SJCRH30 (cell line): Measurements from ENCODE around the gene GGA2. TPM values are rescaled to one million over a fixed set of nuclear protein-coding genes. Genes with fewer than 3 reads are reported as not detected.
"Not testable (repeated sequence)": the region's sequence is repeated elsewhere in the genome, so short reads cannot be mapped to it uniquely, and the experiment has no call there.

Source experiments
- DNase-seq, 2 experiments: peaks; one replicate each; pipeline ENCODE4 v3.0.0-alpha.2; 2015 to 2020
- H3K27ac ChIP-seq: fragments of 250-450 bp; sonication (Bioruptor Pico); 2 replicates; pipeline ENCODE4 v1.5.1; 2020; ENCODE audit warnings: mild to moderate bottlenecking, moderate library complexity
- H3K27me3 ChIP-seq: fragments of 250-450 bp; sonication (Bioruptor Pico); 2 replicates; pipeline ENCODE4 v1.5.1; 2020; ENCODE audit warnings: mild to moderate bottlenecking, moderate library complexity
- H3K36me3 ChIP-seq: fragments of 250-450 bp; sonication (Bioruptor Pico); 2 replicates; pipeline ENCODE4 v1.5.1; 2020; ENCODE audit warnings: mild to moderate bottlenecking, moderate library complexity
- H3K4me1 ChIP-seq: fragments of 250-450 bp; sonication (Bioruptor Pico); 2 replicates; pipeline ENCODE4 v1.5.1; 2020; ENCODE audit warnings: mild to moderate bottlenecking, moderate library complexity
- H3K4me3 ChIP-seq: fragments of 250-450 bp; sonication (Bioruptor Pico); 2 replicates; pipeline ENCODE4 v1.5.1; 2020; ENCODE audit warnings: mild to moderate bottlenecking, moderate library complexity
- H3K9me3 ChIP-seq: fragments of 250-450 bp; sonication (Bioruptor Pico); replicated peaks from 2 replicates; pipeline ENCODE4 v1.5.1; 2020; ENCODE audit warnings: mild to moderate bottlenecking, moderate library complexity
- total RNA-seq: library from RNA; depleted of rRNA; stranded (reverse); fragments of >200 nt; shearing (Covaris generic); gene quantifications from 2 replicates; pipeline ENCODE4 v1.2.3, GENCODE V29; 2014

GGA2 gene
- total RNA-seq, 1 experiment from 2014 or later = 80.4 TPM

DNA sequence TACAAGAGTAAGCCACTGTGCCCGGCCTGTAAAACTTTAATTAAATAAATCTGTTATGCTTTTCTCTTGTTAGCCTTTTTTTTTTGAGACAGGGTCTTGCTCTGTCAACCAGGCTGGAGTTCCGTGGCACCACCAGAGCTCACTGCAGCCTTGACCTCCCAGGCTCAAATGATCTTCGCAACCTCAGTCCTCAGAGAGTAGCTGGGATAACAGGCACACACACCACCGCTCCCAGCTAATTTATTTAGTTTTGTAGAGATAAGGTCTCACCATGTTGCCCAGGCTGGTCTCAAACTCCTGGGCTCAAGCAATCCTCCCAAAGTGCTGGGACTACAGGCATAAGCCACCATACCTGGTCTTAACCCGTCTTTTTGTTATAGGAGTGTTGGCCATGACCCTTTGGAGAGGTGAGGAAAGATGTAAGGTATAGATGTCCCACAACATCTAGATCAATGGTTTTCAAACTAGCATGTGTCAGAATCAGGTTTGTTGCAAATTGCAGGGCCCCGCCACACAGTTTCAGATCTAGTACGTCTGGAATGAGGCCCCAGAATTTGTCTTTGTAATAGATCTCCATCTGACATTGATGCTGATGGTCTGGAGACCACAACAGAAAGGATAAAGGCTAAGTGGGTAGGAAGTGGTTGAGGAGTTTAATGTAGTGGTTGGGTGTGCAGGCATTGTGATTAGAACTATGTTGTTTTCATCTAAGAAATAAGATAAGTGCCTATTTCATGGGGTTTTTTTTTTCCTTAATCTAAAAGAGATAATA, 4.3 kb upstream of the GGA2 start:
- no peak for DNase-seq
- no peak overlapping the region for H3K27ac ChIP-seq
- H3K36me3 ChIP-seq = no peaks in the 10 kb centered on the region
- no peaks in the 10 kb centered on the region for H3K27me3 ChIP-seq
- H3K4me1 ChIP-seq = no peaks in the 10 kb centered on the region
- H3K9me3 ChIP-seq = no peaks in the 10 kb centered on the region
- no peak overlapping the region for H3K4me3 ChIP-seq

DNA sequence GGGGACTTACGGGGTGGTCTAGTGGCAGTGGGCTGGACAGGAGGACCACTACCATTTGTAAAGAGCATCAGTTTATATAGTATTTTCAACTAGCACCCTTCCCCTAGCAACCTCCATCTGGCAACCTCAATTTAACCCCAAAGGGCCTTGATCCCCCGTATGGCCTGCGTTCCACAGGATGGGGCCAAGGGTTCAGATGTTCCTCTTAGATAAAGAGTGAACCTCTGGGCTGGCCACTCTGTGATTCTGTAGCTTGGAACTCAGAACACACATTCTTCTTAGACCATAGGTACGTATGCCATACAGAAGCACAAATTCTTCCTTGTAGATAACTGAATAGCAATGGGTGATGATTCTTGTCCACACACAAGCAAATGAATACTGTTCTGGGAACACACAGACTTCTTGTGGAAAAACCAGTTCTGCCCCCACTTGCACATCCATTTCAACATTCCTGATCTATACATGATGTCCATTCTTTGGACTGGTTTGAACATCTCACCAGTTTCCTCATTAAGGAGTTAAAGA, 1.9 kb upstream of the GGA2 start:
- H3K4me1 ChIP-seq = no peaks in the 10 kb centered on the region; the same call in 1 of the 2 replicates
- H3K4me3 ChIP-seq = no peak overlapping the region

DNA sequence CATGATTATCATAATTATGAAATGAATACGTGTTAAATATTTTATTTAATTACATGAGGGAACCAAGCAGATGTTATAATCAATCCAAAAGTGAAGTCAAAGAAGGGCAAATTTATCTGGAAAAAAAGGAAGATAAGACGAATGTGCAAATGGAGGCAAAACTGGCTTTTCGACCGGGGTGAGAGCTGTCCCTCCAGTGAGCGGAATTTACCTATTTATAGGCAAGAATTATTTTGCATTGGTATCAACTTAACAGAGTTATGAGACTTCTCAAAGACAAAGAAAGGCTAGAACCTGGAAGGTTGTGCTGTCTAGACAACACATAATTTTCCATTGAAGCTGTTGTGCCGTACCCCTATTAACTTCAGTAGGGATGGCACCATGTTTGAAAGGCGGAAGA, 1.4 kb upstream of the GGA2 start:
- Histone ChIP-seq H3K4me3 (no peak overlapping the region), H3K36me3 (no peaks in the 10 kb centered on the region), H3K9me3 (no peaks in the 10 kb centered on the region), H3K27me3 (no peaks in the 10 kb centered on the region), H3K27ac (no peak overlapping the region), H3K4me1 (no peaks in the 10 kb centered on the region; the same call in none of the 2 replicates)
- no peak for DNase-seq

More for the DNA sequence above, 1.9 kb upstream of the GGA2 start:
- H3K9me3 ChIP-seq = no peaks in the 10 kb centered on the region
- no peak overlapping the region for H3K27ac ChIP-seq
- H3K36me3 ChIP-seq = no peaks in the 10 kb centered on the region
- H3K27me3 ChIP-seq = no peaks in the 10 kb centered on the region
- no peak for DNase-seq

DNA sequence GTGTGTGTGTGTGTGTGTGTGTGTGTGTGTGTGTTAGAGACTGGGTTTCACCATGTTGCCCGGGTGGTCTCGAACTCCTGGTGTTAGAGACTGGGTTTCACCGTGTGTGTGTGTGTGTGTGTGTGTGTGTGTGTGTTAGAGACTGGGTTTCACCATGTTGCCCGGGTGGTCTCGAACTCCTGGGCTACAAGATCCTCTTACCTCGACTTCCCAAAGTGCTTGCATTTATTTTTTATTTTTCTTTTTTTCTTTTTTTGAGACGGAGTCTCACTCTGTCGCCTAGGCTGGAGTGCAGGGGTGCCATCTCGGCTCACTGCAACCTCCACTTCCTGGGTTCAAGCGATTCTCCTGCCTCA, 599 bp upstream of the GGA2 start:
- H3K9me3 ChIP-seq = not testable (repeated sequence)

DNA sequence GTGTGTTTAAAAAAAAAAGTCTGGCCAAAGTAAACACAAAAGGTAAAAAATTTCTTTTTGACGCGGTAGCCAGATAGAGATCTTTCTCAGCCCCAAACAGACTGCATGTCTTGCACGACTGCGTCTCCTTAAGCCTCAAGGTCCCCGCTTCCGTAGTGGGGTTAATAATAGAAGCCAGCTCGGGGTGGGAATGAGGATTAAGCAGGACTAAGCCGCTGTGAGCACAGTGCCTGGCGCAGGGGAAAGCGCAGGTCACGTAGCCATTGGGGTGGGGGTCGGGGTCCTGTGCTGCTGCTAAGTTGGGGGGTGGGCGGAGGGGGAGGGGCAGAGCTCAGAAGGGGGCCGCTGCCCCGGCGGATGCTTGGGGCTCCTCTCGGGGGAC, 521 bp downstream of the GGA2 start:
- Histone ChIP-seq H3K36me3 (no peaks in the 10 kb centered on the region), H3K27me3 (no peaks in the 10 kb centered on the region), H3K9me3 (no peaks in the 10 kb centered on the region), H3K27ac (peak overlapping the region; percentile 75; the same call in 1 of the 2 replicates), H3K4me3 (peak overlapping the region; percentile 95), H3K4me1 (peaks cover 16% of the 10 kb centered on the region)
- DNase-seq = peak; percentile 32 to 49

More for the DNA sequence above, 599 bp upstream of the GGA2 start:
- Histone ChIP-seq H3K27ac (peak overlapping the region; percentile 75; the same call in 1 of the 2 replicates), H3K4me3 (peak overlapping the region; percentile 95)
- not testable (repeated sequence) for H3K27me3 ChIP-seq, H3K36me3 ChIP-seq, DNase-seq, H3K4me1 ChIP-seq

DNA sequence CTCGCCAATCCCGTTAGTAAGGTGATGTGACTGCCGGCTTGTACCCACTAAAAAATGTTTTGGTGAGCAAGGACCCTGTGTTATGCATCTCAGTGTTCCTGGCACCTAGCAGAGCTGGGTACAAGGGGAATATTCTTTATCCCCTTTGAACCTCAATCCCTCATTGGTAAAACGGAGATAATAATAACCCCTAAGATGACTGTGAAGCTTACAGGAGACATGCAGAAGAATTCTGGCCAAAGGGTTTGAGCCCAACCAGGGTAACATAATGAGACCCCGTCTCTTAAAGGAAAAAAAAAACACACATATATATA, 896 bp downstream of the GGA2 start:
- peak overlapping the region; percentile 95 for H3K4me3 ChIP-seq
- peaks cover 18% of the 10 kb centered on the region for H3K4me1 ChIP-seq
- H3K27ac ChIP-seq = peak overlapping the region; percentile 75; the same call in 1 of the 2 replicates
- no peaks in the 10 kb centered on the region for H3K9me3 ChIP-seq
- no peaks in the 10 kb centered on the region for H3K36me3 ChIP-seq
- no peak for DNase-seq
- H3K27me3 ChIP-seq = no peaks in the 10 kb centered on the region

DNA sequence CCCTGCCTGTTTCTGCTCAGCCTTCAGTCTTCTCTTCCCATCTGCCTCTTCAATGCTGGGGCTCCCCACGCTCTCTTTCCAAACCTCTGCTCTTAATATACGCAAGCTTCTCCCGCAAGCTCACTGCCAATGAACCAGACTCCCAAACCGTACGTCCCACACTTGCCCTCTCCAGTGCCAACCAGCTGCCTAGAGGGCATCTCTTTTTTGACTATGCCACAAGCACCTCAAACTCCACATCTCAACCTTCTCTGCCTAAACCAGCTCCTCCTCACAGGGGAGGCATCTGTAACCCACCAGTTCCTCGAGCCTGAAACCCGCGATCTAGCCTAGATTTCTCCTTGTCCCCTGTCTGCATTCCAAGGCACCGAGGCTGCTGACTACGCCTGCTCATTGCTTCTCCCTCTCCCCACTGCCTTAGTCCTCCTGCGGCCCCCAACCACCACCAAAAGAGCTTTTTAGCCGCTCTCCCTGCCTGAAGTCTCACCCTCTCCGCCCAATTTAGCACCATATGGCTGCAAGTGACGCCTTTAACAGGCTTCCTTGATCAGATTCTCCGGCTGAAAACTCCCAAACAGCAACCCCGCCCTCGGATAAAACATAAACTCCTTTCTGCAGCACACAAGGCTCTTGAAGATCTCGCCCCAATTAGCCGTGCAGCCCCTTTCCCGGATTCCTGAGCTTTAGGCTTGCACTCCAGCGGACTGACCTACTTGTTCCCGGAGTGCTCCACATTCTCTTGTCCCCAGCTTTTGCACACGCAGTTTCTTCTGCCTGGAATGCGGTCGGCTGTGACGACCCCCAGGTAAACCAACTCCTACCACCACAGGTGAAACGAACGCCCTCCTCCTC, 1.5 kb downstream of the GGA2 start:
- H3K4me3 ChIP-seq = peak overlapping the region; percentile 95
- H3K4me1 ChIP-seq = peaks cover 24% of the 10 kb centered on the region
- peak; percentile 11 to 22 for DNase-seq
- H3K36me3 ChIP-seq = no peaks in the 10 kb centered on the region
- no peaks in the 10 kb centered on the region for H3K9me3 ChIP-seq
- no peaks in the 10 kb centered on the region for H3K27me3 ChIP-seq
- peak overlapping the region; percentile 75; the same call in 1 of the 2 replicates for H3K27ac ChIP-seq

DNA sequence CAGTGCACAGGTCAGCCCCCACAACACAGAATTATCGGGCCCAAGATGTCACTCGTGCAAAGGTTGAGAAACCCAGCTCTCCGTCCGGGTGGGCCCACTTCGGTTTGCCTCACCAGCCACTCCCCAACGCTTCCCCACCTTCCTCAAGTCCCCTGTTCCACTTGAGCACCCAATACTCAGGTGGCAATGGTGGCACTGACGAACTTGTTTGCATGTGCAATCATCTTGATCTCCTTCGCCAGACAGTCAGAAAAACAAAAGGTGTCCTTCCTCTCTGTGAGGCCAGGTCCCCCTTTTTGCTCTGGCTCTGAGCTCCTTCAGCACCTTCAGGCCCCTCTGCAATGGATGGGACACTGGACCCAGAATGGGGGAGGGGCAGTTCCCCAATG, 3.7 kb downstream of the GGA2 start:
- H3K36me3 ChIP-seq = peaks cover 3% of the 10 kb centered on the region; the same call in 1 of the 2 replicates
- peaks cover 29% of the 10 kb centered on the region for H3K4me1 ChIP-seq
- H3K9me3 ChIP-seq = no peaks in the 10 kb centered on the region
- no peak for DNase-seq
- no peak overlapping the region for H3K27ac ChIP-seq
- H3K4me3 ChIP-seq = no peak overlapping the region
- H3K27me3 ChIP-seq = no peaks in the 10 kb centered on the region

DNA sequence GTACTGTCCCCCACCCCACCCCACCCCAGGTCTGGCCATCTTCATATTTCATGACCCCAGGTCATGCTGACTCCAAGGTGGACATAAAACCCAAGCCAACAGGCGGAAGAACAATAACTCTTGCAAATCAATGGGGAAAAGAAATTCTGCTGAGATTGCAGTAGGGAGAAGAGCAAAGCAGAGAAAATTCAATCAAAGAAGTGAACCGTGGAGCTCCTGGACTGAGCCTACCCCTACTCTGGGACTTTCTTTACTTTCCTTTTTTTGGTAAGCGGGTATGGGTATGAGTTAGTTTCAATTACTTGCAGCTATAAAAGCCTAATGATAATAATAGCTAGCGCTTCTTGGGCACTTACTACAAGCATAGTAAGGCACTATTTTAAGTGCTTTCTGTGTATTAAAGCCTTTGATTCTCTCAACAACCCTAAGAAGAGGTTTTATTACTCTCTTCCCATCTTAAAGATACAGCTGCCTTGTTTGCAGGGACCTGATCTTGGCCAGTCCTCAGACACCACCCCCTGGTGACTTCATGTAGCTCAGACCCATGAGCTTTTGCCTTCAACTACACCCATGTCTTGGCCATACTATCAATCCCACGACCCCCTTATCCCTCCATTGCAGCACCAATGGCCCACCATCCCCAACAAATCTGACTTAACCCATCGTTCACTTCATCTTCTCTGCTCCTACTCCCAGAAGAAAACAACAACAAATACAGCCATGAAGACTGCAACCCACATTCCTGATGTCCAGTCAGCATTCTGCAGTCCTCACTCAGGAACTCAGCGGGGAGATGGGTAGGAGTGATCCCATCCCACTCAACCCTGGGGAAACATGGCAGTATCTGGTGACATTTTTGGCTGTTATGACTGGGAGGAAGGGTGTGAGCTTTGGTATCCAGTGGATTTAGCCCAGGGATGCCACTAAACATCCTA, 4.4 kb downstream of the GGA2 start:
- H3K9me3 ChIP-seq = no peaks in the 10 kb centered on the region
- peak in 1 of 2 experiments; percentile 37 for DNase-seq
- H3K27me3 ChIP-seq = no peaks in the 10 kb centered on the region
- H3K4me3 ChIP-seq = peak overlapping the region; percentile 35
- peak overlapping the region; percentile 96 for H3K27ac ChIP-seq
- peaks cover 29% of the 10 kb centered on the region for H3K4me1 ChIP-seq
- peaks cover 3% of the 10 kb centered on the region for H3K36me3 ChIP-seq

DNA sequence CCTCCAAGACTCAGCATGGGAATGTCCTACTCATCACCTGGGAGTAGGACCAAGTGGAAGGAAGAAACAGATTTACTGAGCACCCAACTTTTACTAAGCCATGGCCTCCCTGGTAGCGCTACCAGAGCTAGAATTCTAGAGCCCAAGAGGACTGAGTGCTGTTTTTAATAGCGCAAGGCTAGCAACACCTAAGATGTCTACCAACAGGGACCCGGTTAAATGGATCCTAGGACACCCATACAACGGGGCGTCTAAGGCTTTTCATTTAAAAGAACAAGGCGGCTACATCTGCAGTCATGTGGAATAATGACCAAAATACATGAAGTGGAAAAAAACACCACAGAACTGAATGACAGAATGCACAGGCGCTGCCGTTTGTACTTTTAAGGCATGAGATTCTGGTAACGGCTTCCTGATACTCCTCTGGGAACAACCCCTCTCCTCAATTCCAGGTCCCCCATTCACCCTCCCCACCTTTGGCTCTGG, 5.1 kb downstream of the GGA2 start:
- no peaks in the 10 kb centered on the region for H3K9me3 ChIP-seq
- no peak for DNase-seq
- no peaks in the 10 kb centered on the region for H3K27me3 ChIP-seq
- H3K36me3 ChIP-seq = peaks cover 3% of the 10 kb centered on the region
- peak overlapping the region; percentile 35 for H3K4me3 ChIP-seq
- H3K27ac ChIP-seq = peak overlapping the region; percentile 96
- peaks cover 29% of the 10 kb centered on the region for H3K4me1 ChIP-seq

DNA sequence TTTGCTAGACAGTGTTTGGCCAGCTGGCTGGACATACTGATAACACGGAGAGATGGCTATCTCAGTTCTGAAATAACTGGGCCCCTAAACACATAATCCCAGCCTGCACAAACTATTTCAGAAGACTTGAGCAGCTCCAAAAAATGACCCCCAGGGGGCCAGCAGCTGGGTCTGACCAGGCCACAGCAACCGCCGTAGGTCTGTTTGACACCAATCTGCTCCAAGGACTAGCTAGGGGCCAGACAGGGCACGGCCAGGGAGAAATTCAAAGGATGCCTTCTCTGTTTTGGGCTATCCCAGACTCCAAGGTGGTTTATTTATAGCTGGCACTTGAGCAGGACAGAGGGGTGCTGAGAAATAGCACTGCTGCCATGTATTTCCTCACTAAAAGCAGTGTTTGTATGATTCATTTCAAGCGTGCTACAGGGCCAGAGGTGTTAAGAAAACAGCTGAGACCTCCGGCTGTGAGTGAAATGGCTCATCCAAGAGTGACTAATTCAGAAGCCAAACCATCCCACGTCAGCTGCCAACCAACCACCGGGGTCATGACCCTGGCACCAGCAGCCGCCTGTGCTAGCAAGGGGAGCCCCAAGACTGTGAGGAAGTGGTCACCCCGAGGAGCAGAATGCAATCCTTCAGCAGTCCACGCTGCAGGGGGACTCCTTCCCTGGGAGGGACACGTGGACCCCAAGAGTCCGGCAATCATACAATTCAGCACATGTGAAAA, 5.7 kb downstream of the GGA2 start:
- Histone ChIP-seq H3K4me3 (peak overlapping the region; percentile 35), H3K36me3 (peaks cover 3% of the 10 kb centered on the region), H3K4me1 (peaks cover 29% of the 10 kb centered on the region), H3K27ac (peak overlapping the region; percentile 96), H3K27me3 (no peaks in the 10 kb centered on the region), H3K9me3 (no peaks in the 10 kb centered on the region)
- DNase-seq = peak; percentile 92 to 94

DNA sequence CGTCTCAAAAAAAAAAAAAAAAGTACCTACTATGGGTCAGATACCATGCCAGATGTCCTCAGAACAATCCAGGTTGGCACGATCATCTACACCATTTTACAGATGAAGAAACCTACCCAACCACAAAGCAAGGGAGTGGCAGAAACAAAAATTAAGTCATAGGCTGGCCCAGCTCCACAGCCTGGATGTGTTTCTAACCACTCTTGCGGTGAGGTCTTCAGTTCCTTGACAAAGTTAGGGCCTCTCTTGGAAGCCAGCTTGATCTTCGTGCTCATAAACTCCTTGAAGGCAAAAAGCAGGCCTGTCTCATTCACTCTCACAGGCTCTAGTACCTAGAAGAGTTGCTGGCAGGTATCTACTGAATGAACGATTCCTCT, 6.2 kb downstream of the GGA2 start:
- Histone ChIP-seq H3K4me1 (peaks cover 29% of the 10 kb centered on the region), H3K36me3 (peaks cover 3% of the 10 kb centered on the region), H3K27ac (peak overlapping the region; percentile 96), H3K27me3 (no peaks in the 10 kb centered on the region), H3K9me3 (no peaks in the 10 kb centered on the region), H3K4me3 (no peak overlapping the region)
- no peak for DNase-seq

DNA sequence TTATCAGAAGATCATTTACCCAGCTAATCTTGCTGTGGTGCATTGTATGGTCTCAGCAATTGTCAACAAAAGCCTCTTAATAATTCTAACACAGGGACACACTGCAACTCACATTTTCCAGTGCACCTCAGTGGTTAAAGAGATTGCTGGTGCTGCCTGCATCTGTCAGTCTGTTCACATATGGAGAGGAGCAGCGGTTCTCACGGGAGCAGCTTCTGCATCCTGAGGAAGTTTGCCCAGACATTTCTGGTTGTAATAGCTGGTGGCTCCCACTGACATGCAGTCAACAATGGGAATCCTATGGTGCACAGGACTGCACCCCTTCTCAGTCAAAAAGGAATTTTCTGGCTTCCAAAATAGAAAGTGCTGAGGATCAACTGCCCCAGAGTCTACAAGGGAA, 7.8 kb downstream of the GGA2 start:
- Histone ChIP-seq H3K4me1 (peaks cover 29% of the 10 kb centered on the region), H3K9me3 (no peaks in the 10 kb centered on the region), H3K36me3 (peaks cover 3% of the 10 kb centered on the region), H3K4me3 (no peak overlapping the region), H3K27me3 (no peaks in the 10 kb centered on the region), H3K27ac (no peak overlapping the region)
- DNase-seq = no peak

DNA sequence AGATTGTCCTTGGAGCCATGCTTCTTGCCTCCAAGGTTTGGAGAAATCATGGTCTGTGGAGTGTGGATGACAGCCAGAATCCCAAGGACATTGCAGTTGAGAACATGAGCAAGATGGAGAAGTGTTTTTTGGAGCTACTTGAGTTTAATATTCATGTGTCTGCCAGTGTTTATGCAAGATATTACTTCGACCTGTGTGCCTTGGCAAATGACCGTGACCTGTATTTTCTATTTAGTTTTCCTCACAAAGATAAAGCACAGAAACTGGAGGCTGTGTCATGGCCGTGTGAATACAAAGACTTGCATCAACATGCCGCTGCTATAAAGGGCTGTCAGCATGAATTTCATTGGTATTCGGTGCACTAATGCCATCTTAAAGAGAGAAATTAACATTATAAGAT, 9.0 kb downstream of the GGA2 start:
- DNase-seq = no peak
- H3K9me3 ChIP-seq = no peaks in the 10 kb centered on the region
- H3K27me3 ChIP-seq = no peaks in the 10 kb centered on the region
- H3K36me3 ChIP-seq = peaks cover 3% of the 10 kb centered on the region
- H3K27ac ChIP-seq = no peak overlapping the region
- peaks cover 24% of the 10 kb centered on the region for H3K4me1 ChIP-seq
- H3K4me3 ChIP-seq = no peak overlapping the region
